CD4-positive, alpha-beta T cell (primary cell): ENCODE results near the gene THOC5. TPM values are rescaled to one million over a fixed set of nuclear protein-coding genes. Genes with fewer than 3 reads are reported as not detected.

Experiments used
- ATAC-seq: fragments of 200-7000 bp; cut with Tn5 transposase; one replicate; pipeline ENCODE4 v1.10.0; 2022; ENCODE audit warnings: mild to moderate bottlenecking; ENCODE audit not compliant: poor library complexity
- CTCF ChIA-PET: fragments of 350-600 bp; sonication (Branson Sonifier 250); formaldehyde crosslinking; loops from one replicate; lab custom pipeline; 2021; ENCODE audit warnings: antibody characterized with exemption, inconsistent platforms; lab: Charles Lee
- POLR2A ChIA-PET: fragments of 350-600 bp; sonication (Branson Sonifier 250); formaldehyde crosslinking; loops from one replicate; lab custom pipeline; 2021; ENCODE audit warnings: antibody characterized with exemption, inconsistent platforms; lab: Charles Lee
- DNase-seq, 14 experiments: peaks; one replicate each; pipeline ENCODE4 v3.0.0-alpha.2; 2013 to 2020; ENCODE audit warnings: mixed read lengths in 2 of 14
- H3K27ac ChIP-seq, 2 donors: one replicate each; pipeline versions ENCODE4 v1.5.1 to v1.7.0; 2013; ENCODE audit warnings: low read length in 2 of 2, low read depth in 1 of 2, mild to moderate bottlenecking in 1 of 2
- H3K27me3 ChIP-seq, 2 experiments: 1 replicate in 1 of 2; 2 replicates in 1 of 2; pipeline versions ENCODE4 v1.6.1 to v1.7.0; 2013; ENCODE audit warnings: low read length in 2 of 2, control low read depth in 1 of 2, mild to moderate bottlenecking in 1 of 2, moderate library complexity in 1 of 2; ENCODE audit not compliant: insufficient read depth in 2 of 2, control insufficient read depth in 1 of 2
- H3K36me3 ChIP-seq: one replicate; pipeline ENCODE4 v1.6.1; 2013; ENCODE audit warnings: low read length, control low read depth; ENCODE audit not compliant: insufficient read depth
- H3K4me1 ChIP-seq: one replicate; pipeline ENCODE4 v1.6.1; 2013; ENCODE audit warnings: low read length, control low read depth; ENCODE audit not compliant: insufficient read depth
- H3K4me3 ChIP-seq: one replicate; pipeline ENCODE4 v1.5.1; 2013; ENCODE audit warnings: mild to moderate bottlenecking, low read length, moderate library complexity
- H3K9me3 ChIP-seq, 2 experiments: 1 replicate in 1 of 2; 2 replicates in 1 of 2; pipeline versions ENCODE4 v1.6.1 to v1.7.0; 2013; ENCODE audit warnings: low read length in 2 of 2, mild to moderate bottlenecking in 2 of 2, control low read depth in 1 of 2, moderate library complexity in 1 of 2; ENCODE audit not compliant: control insufficient read depth in 1 of 2, insufficient read depth in 1 of 2
- H3K27ac Mint-ChIP-seq: one replicate; pipeline ENCODE4 v1.8.0; 2020; ENCODE audit warnings: mixed read lengths
- H3K27me3 Mint-ChIP-seq: one replicate; pipeline ENCODE4 v1.8.0; 2021; ENCODE audit warnings: mixed read lengths
- H3K36me3 Mint-ChIP-seq: one replicate; pipeline ENCODE4 v1.8.0; 2021; ENCODE audit warnings: low read depth, mixed read lengths
- H3K4me1 Mint-ChIP-seq: one replicate; pipeline ENCODE4 v1.8.0; 2021; ENCODE audit warnings: low read depth, mixed read lengths
- H3K4me3 Mint-ChIP-seq: one replicate; pipeline ENCODE4 v1.8.0; 2020; ENCODE audit warnings: mild to moderate bottlenecking, mixed read lengths
- H3K9me3 Mint-ChIP-seq: one replicate; pipeline ENCODE4 v1.8.0; 2020; ENCODE audit warnings: mixed read lengths
- intact Hi-C, 2 experiments: fragments of 100-400 bp; cut with DNase I in 1 of 2; cut with micrococcal nuclease in 1 of 2; formaldehyde crosslinking; loops; one replicate each; pipeline versions ENCODE4 v1.15.1 to v1.9.0; 2023 to 2025; cut with DNase I, micrococcal nuclease
- total RNA-seq, 174 experiments: library from RNA in 2 of 174; stranded (reverse) in 2 of 174; gene quantifications; one replicate each; pipeline ENCODE4 v1.2.3 and lab custom pipeline; 2021 to 2026
- TF ChIP-seq, protein P1 (sequence below): fragments of 200-600 bp; IDR thresholded peaks from one replicate; pipeline ENCODE4 v1.8.0; 2022; ENCODE audit warnings: antibody characterized with exemption, mild to moderate bottlenecking

Gene THOC5
- total RNA-seq, 2 experiments from 2014 or later = 27.1 to 32.9 TPM

DNA sequence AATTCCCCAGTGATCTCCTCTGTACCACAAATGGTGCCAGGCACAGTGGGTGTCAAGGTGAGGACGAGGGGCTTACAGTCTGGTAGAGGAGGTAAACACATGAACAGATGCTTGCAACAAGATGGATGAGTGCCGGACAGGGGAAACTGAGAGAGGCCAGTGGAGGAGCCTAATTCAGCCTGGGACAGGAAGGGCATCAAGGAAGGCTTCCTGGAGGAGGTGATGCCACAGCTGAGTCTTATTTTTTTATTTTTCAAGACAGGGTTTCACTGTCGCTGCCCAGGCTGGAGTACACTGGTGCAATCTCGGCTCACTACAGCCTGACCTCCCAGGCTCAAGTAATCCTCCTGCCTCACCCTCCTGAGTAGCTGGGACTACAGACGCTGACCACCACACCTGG is 92.3 kb downstream of the THOC5 start:
- CTCF ChIA-PET = no interaction called here

DNA sequence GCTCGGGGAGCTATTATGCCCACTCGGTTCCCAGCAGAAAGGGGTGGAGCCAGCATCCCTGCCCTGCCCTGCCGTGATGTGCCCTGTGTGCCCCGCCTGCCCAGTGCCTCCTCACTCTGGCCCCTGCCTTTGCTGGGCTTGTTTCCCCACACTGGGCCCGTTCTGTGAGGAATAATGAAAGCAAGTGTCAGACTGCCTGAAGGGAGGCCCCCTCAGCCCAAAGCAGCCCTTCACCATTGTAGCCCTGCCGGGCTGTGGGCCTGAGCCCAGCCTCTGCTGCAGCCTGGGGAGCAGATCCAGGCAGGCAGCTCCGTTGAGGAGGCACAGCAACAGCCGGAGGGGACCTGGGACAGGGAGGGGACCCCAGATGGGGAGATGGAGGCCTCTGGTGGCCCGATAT is 93.8 kb downstream of the THOC5 start:
- H3K27me3 ChIP-seq = no peaks in the 10 kb centered on the region
- ChIA-PET POLR2A (no interaction called here), CTCF (no interaction called here)
- intact Hi-C loops = no loop called here
- Mint-ChIP-seq H3K4me1 (no peaks in the 10 kb centered on the region), H3K27me3 (no peaks in the 10 kb centered on the region), H3K9me3 (no peaks in the 10 kb centered on the region), H3K36me3 (no peaks in the 10 kb centered on the region), H3K4me3 (no peak overlapping the region), H3K27ac (no peak overlapping the region)
- H3K36me3 ChIP-seq = no peaks in the 10 kb centered on the region
- no peak overlapping the region for H3K4me3 ChIP-seq
- no peak for DNase-seq
- no peak overlapping the region for H3K27ac ChIP-seq
- H3K4me1 ChIP-seq = no peaks in the 10 kb centered on the region
- no peaks in the 10 kb centered on the region for H3K9me3 ChIP-seq
- TF ChIP-seq, protein P1, sequence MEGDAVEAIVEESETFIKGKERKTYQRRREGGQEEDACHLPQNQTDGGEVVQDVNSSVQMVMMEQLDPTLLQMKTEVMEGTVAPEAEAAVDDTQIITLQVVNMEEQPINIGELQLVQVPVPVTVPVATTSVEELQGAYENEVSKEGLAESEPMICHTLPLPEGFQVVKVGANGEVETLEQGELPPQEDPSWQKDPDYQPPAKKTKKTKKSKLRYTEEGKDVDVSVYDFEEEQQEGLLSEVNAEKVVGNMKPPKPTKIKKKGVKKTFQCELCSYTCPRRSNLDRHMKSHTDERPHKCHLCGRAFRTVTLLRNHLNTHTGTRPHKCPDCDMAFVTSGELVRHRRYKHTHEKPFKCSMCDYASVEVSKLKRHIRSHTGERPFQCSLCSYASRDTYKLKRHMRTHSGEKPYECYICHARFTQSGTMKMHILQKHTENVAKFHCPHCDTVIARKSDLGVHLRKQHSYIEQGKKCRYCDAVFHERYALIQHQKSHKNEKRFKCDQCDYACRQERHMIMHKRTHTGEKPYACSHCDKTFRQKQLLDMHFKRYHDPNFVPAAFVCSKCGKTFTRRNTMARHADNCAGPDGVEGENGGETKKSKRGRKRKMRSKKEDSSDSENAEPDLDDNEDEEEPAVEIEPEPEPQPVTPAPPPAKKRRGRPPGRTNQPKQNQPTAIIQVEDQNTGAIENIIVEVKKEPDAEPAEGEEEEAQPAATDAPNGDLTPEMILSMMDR = no peak
- ATAC-seq = no peak

More for the DNA sequence above, 92.3 kb downstream of the THOC5 start:
- H3K4me3 ChIP-seq = no peak overlapping the region
- no peaks in the 10 kb centered on the region for H3K4me1 ChIP-seq
- DNase-seq = no peak
- Mint-ChIP-seq H3K4me3 (no peak overlapping the region), H3K27me3 (no peaks in the 10 kb centered on the region), H3K27ac (no peak overlapping the region), H3K9me3 (no peaks in the 10 kb centered on the region), H3K36me3 (no peaks in the 10 kb centered on the region), H3K4me1 (no peaks in the 10 kb centered on the region)
- intact Hi-C loops = no loop called here
- no peak overlapping the region for H3K27ac ChIP-seq
- TF ChIP-seq, protein P1 = no peak
- no peaks in the 10 kb centered on the region for H3K36me3 ChIP-seq
- no peaks in the 10 kb centered on the region for H3K9me3 ChIP-seq
- POLR2A ChIA-PET = no interaction called here
- no peaks in the 10 kb centered on the region for H3K27me3 ChIP-seq
- no peak for ATAC-seq

DNA sequence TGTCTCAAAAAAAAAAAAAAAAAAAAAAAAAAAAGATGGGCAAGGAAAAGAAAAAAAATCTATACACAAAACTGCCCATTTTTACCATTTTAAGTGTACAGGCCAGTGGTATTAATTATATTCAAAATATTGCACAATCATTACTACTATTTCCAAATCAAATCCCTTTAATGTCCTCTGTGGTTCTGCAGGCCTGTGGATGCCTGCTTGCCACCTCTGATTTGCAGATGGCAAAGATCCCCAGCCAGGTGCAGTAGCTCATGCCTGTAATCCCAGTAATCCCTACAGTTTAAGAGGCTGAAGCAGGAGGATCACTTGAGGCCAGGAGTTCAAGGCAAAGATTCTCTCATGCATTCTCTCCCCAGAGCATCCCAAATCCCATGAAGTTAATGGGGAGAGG is 95.0 kb downstream of the THOC5 start:
- Histone ChIP-seq H3K4me1 (no peaks in the 10 kb centered on the region), H3K4me3 (no peak overlapping the region), H3K9me3 (no peaks in the 10 kb centered on the region), H3K27me3 (no peaks in the 10 kb centered on the region), H3K27ac (no peak overlapping the region), H3K36me3 (no peaks in the 10 kb centered on the region)
- intact Hi-C loops = no loop called here
- Mint-ChIP-seq H3K9me3 (no peaks in the 10 kb centered on the region), H3K27ac (no peak overlapping the region), H3K4me3 (no peak overlapping the region), H3K27me3 (no peaks in the 10 kb centered on the region), H3K4me1 (no peaks in the 10 kb centered on the region), H3K36me3 (no peaks in the 10 kb centered on the region)
- TF ChIP-seq, protein P1 = no peak
- no peak for DNase-seq
- POLR2A ChIA-PET = no interaction called here
- CTCF ChIA-PET = no interaction called here
- no peak for ATAC-seq
